IPS-15b (cell line): ENCODE data around the gene C11orf86.

Experiments used
- H3K27me3 ChIP-seq: one replicate; pipeline ENCODE4 v1.6.1; 2013; ENCODE audit warnings: low read length; ENCODE audit not compliant: control insufficient read depth, insufficient read depth
- H3K36me3 ChIP-seq: one replicate; pipeline ENCODE4 v1.6.1; 2013; ENCODE audit warnings: low read length; ENCODE audit not compliant: control insufficient read depth, insufficient read depth
- H3K4me1 ChIP-seq: one replicate; pipeline ENCODE4 v1.6.1; 2013; ENCODE audit warnings: mild to moderate bottlenecking, low read length; ENCODE audit not compliant: control insufficient read depth, insufficient read depth
- H3K4me3 ChIP-seq: one replicate; pipeline ENCODE4 v1.5.1; 2013; ENCODE audit warnings: low read depth, low read length
- H3K9ac ChIP-seq: one replicate; pipeline ENCODE4 v1.6.1; 2013; ENCODE audit warnings: low read depth, mild to moderate bottlenecking, low read length
- H3K9me3 ChIP-seq: one replicate; pipeline ENCODE4 v1.6.1; 2013; ENCODE audit warnings: mild to moderate bottlenecking, low read length; ENCODE audit not compliant: control insufficient read depth, insufficient read depth

C11orf86 gene

DNA sequence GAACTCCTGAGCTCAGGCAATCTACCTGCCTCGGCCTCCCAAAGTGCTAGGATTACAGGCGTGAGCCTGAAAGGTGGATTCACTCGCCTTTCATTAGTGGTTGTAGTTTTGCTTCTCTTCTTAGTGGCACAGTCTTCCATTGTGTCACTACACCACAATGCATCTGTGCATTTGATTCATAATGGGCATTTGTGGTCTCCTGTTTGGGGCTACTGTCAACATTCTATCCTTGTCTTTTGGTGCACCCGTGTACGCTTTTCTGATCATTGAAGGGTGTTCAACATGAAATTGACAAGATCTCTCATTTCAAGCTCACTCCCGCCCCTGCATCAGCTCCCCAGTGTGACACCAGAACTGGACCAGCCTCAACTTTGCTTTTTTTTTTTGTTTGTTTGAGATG is 45.8 kb downstream of the C11orf86 start:
- H3K9me3 ChIP-seq, result no peaks in the 10 kb centered on the region
- peaks cover 5% of the 10 kb centered on the region for H3K4me1 ChIP-seq
- peaks cover 32% of the 10 kb centered on the region for H3K27me3 ChIP-seq
- H3K36me3 ChIP-seq, result peaks cover 2% of the 10 kb centered on the region
- no peak overlapping the region for H3K4me3 ChIP-seq
- no peak overlapping the region for H3K9ac ChIP-seq

DNA sequence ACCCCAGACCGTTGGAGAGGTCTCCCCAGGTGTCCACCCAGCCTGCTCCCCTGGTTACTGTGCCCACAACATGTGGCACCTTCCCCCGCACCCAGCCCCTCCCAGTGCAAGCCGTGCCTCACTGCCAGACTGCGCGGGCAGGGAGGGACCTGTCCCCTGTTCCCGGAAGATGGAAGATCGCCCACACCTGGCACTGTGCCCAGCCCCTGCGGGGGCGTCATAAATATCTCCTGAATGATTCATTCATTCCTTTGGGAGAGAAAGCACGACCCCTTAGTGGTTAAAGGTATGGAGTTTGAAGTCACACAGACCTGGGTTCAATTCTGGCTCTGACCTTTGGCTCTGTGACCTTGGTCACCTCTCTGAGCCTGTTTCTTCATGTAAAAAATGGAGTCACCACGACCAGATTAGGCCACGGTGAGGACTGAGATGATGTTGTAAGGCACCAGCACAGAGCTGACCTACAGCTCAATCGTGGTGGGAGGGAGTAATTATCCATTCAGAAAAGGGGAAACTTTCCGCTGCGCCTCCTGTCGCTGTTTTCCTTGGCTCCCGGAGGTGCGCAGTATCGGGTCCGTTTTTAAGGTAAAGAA is 47.3 kb downstream of the C11orf86 start:
- Histone ChIP-seq H3K9me3 (no peaks in the 10 kb centered on the region), H3K27me3 (peaks cover 32% of the 10 kb centered on the region), H3K4me3 (peak overlapping the region; percentile 48), H3K4me1 (peaks cover 5% of the 10 kb centered on the region), H3K9ac (no peak overlapping the region), H3K36me3 (peaks cover 2% of the 10 kb centered on the region)

DNA sequence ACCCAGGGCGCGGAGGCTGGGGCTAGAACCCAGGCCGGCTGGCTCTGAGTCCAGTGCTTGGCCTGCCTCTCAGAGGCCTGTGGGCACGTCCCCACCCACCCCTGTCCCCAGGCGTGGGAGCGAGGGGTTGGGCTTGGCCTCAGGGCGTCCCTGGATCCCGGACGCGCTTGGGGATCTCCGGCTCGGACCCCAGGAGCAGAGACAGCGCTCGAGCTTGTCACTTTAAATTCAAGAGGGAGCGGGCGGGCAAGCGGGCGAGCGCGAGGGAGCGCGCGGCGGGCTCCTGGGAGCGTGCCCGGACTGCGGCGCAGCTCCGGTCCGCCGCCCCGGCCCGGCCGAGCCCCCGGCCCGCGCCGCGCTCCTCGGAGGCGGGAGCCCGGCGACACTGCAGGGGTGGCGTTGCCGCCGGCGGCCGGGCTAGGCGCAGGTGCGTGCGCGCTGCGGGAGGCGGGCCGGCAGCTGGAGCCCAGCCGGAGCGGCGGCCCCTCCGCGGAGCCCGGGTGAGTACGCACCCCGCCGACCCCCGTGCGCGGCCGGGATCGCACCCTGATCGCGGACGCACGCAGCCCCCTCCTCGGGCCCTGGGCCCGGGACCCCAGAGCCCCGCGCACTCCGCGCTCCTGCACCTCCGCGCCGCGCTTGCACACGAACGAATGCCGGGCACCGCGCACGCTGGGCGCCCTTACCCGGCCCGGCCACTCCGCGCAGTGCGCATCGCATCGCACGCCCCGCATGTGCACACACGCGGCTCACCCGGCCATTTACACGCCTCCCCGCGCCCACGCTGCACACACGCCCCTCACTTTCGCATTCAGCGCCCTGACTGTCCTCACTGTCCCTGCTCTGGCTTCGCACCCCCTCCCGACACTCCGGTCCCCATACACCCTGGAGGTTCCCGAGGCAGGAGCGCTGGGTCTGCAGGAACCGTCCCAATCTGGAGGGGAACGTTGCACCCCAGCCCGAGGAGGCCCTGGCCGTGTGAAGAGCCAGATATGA is 48.2 kb downstream of the C11orf86 start, which contains the start of gene SYT12:
SYT12 (plus strand) TSS at position 174 of the 996 bp plus-strand sequence. CDS start 7,011 bp downstream, outside the sequence.
- no peaks in the 10 kb centered on the region for H3K9me3 ChIP-seq
- H3K9ac ChIP-seq, result no peak within 1 kb of the TSS
- peak within 1 kb of the TSS; percentile 70 for H3K4me3 ChIP-seq
- peaks cover 5% of the 10 kb centered on the region for H3K4me1 ChIP-seq
- peaks cover 2% of the 10 kb centered on the region for H3K36me3 ChIP-seq
- H3K27me3 ChIP-seq, result peaks cover 32% of the 10 kb centered on the region

DNA sequence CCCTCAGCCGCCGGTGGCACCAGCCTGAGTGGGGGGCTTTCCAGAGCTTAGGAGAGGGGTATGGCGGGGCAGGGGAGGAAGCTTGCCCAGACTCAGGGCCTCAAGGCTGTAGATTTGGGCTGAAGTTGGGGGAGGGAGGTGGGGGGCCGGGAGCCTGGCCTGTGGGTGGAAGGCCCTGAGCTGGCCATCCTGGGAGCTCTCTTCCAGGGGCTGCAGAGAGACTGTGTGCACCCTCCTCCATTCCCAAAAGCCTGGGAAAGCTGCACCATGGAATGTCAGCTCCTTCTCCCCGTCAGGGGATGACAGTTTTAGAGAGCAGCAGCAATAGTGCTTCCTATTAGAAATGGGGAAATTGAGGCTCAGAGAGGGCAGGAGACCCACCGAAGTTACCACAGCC is 48.9 kb downstream of the C11orf86 start:
- H3K4me3 ChIP-seq, result peak overlapping the region; percentile 70
- H3K4me1 ChIP-seq, result peaks cover 5% of the 10 kb centered on the region
- H3K36me3 ChIP-seq, result peaks cover 2% of the 10 kb centered on the region
- no peaks in the 10 kb centered on the region for H3K9me3 ChIP-seq
- H3K9ac ChIP-seq, result no peak overlapping the region
- H3K27me3 ChIP-seq, result peaks cover 32% of the 10 kb centered on the region

DNA sequence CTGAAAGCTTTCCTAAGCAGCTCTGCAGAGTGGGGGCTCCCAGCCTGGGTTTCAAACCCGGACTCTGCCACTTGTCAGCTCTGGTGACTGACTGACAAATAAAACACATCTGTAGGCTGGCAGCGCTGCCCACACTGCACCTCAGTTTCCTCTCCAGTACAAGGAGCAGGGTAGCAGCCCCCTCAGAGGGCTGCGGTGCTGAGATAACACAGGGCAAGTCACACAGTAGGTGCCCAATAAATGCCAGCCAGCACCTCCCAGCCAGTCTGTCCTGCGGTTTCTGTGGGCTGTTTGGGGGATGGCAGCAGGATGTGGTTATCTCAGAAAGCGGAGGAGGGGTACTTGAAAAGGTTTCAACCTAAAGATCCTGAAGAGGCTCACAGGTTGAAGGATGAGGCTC is 49.3 kb downstream of the C11orf86 start:
- H3K4me1 ChIP-seq, result peaks cover 5% of the 10 kb centered on the region
- peaks cover 2% of the 10 kb centered on the region for H3K36me3 ChIP-seq
- no peaks in the 10 kb centered on the region for H3K9me3 ChIP-seq
- peak overlapping the region; percentile 13 for H3K4me3 ChIP-seq
- peaks cover 32% of the 10 kb centered on the region for H3K27me3 ChIP-seq
- no peak overlapping the region for H3K9ac ChIP-seq

DNA sequence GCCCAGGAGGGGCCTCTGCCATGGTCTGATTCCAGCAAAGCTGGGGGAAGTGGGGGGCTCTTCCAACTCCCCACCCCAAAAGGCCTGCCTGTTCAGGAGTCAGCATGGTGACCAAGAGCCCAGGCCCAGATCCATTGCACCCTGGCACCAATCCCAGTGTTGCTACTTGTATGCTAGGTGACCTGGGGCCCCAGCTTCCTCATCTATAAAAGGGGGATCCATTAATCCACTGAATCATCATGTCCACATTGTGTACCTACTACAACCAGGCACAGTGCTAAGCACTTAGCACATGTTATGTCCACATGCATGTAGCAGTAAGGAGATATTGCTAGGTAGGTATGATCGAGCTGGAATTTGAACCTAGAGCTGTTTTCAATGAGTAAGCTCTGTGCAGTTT is 49.9 kb downstream of the C11orf86 start:
- Histone ChIP-seq H3K27me3 (peaks cover 32% of the 10 kb centered on the region), H3K4me1 (peaks cover 5% of the 10 kb centered on the region), H3K4me3 (no peak overlapping the region), H3K36me3 (peaks cover 2% of the 10 kb centered on the region), H3K9ac (no peak overlapping the region), H3K9me3 (no peaks in the 10 kb centered on the region)

DNA sequence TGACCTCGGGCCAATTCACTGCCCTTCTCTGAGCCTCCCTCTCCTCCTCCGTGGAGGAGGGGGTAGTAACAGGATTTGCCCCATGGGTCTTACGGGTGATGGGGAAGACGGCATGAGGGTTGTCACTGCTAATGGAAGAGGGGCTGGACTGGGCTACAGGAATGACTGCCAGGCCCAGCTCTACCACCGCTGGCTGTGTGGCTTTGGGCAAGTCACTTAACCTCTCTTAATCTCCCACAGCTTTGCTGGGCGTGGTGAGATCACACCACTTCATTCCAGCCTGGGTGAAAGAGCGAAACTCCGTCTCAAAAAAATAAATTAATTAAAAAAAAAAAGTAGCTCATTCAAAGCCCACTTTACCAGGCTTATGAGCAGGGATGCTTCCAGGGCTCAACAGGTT is 50.6 kb downstream of the C11orf86 start:
- Histone ChIP-seq H3K36me3 (peaks cover 2% of the 10 kb centered on the region), H3K27me3 (peaks cover 32% of the 10 kb centered on the region), H3K9me3 (no peaks in the 10 kb centered on the region), H3K4me1 (peaks cover 5% of the 10 kb centered on the region), H3K9ac (no peak overlapping the region), H3K4me3 (no peak overlapping the region)
